GM21526 (cell line): ENCODE measurements around the gene PNPLA2.

Experiments used
- ATAC-seq: cut with Tn5 transposase; IDR thresholded peaks from one replicate; pipeline ENCODE4 v1.9.1; 2021; ENCODE audit warnings: moderate library complexity; ENCODE audit not compliant: unreplicated experiment, low FRiP score

The PNPLA2 gene

GRCh38 chr11:796565-797295, 22.0 kb upstream of the PNPLA2 start:
- ATAC-seq: no peak

GRCh38 chr11:797296-798092, 21.2 kb upstream of the PNPLA2 start:
- ATAC-seq: peak; percentile 36

GRCh38 chr11:798093-798713, 20.5 kb upstream of the PNPLA2 start, which contains the start of gene SLC25A22:
Gene SLC25A22 (minus strand): TSS chr11:798281. CDS start chr11:795006, 3,275 bp downstream.
- ATAC-seq: peak; percentile 55

GRCh38 chr11:799641-800316, 18.9 kb upstream of the PNPLA2 start:
- ATAC-seq: no peak

GRCh38 chr11:800473-800872, 18.2 kb upstream of the PNPLA2 start:
- no peak for ATAC-seq

- ATAC-seq: no peak
Measured at GRCh38 chr11:801097-801780, 17.5 kb upstream of the PNPLA2 start.

- ATAC-seq: no peak
Measured at GRCh38 chr11:802018-802617, 16.6 kb upstream of the PNPLA2 start.

GRCh38 chr11:802693-803466, 15.8 kb upstream of the PNPLA2 start:
- no peak for ATAC-seq

- ATAC-seq: no peak
Measured at GRCh38 chr11:803467-803742, 15.3 kb upstream of the PNPLA2 start.

GRCh38 chr11:803770-804598, 14.7 kb upstream of the PNPLA2 start:
- ATAC-seq: no peak

GRCh38 chr11:804599-804964, 14.1 kb upstream of the PNPLA2 start:
- no peak for ATAC-seq

GRCh38 chr11:808427-809286, 10.1 kb upstream of the PNPLA2 start:
- no peak for ATAC-seq

- ATAC-seq: peak; percentile 60
Measured at GRCh38 chr11:809287-810039, 9.3 kb upstream of the PNPLA2 start, which contains the start of gene RPLP2. Gene RPLP2 (plus strand): TSS chr11:809967. CDS start chr11:810235, 268 bp downstream.

- ATAC-seq: no peak
Measured at GRCh38 chr11:810040-810567, 8.6 kb upstream of the PNPLA2 start.

- ATAC-seq: no peak
Measured at GRCh38 chr11:811446-812245, 7.1 kb upstream of the PNPLA2 start.

GRCh38 chr11:812390-812789, 6.3 kb upstream of the PNPLA2 start:
- no peak for ATAC-seq
